ENCODE data around the gene HPD. TPM values are rescaled to one million over a fixed set of nuclear protein-coding genes. Genes with fewer than 3 reads are reported as not detected.

Gene HPD
- total and polyA plus RNA-seq, 4 donors: 0.17 to 0.72 (median 0.28) TPM

DNA sequence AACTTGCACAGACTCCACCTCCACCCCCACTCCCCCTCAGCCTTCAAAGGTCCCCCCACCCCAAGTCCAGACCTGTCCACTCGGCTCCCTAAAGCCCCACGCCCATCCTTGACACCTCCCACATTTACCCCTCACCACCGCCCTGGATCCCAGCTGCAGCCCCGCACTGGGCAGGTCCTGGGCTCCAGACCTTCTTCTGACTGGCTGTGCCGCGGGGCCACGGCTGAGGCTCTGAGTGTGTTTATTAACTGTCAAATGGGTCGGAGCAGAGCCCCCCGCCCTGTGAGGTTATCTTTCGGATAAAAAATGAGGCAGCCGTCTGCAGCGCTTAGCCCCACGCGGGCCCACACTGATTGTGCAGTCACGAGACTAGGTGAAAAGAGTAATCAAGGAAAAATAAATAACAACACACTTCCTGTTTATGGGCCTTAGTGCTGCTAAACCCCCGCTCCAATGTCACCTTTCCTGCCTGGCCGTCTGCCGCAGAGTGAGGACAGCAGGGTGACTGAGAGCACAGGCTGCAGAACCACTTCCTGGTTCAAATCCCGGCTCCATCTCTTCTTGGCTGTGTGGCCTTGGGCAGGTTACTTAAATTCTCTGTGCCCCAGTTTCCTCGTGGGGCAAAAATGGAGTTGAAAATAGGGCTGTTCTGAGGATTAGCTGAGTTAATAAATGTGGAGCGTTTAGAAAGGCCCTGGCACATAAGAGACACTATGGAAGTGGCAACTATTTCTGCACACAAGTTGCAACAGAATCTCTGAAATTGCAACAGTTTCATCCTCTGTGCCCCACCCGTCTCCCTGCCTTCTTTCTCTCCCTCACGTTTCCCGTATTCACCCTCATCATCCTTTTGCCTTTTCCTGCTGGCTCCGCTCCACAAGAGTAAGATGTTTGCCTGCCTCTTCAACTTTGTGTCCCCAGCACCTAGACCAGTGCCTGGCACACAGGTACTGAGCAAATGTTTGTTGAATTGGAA, 45.5 kb downstream of the HPD start:
- Histone ChIP-seq H3K4me1 (ENCODE audit: control insufficient read depth, insufficient read depth, low read length) (peaks cover 35% of the 10 kb centered on the region), H3K27me3 (ENCODE audit: control insufficient read depth, insufficient read depth, low read length) (no peaks in the 10 kb centered on the region), H3K36me3 (ENCODE audit: control insufficient read depth, insufficient read depth, low read length) (peaks cover 95% of the 10 kb centered on the region), H3K9me3 (ENCODE audit: control insufficient read depth, insufficient read depth, low read length) (no peaks in the 10 kb centered on the region), H3K4me3 (ENCODE audit: low read depth, low read length) (peak overlapping the region; percentile 56), H3K27ac (ENCODE audit: low read depth, low read length) (no peak overlapping the region)
- 59% methylated on average over 15 of the region's 25 CpGs for WGBS (ENCODE audit: insufficient coverage)
- no peak for DNase-seq (ENCODE audit: low read depth in 4 of 6, low spot score in 6 of 6)

DNA sequence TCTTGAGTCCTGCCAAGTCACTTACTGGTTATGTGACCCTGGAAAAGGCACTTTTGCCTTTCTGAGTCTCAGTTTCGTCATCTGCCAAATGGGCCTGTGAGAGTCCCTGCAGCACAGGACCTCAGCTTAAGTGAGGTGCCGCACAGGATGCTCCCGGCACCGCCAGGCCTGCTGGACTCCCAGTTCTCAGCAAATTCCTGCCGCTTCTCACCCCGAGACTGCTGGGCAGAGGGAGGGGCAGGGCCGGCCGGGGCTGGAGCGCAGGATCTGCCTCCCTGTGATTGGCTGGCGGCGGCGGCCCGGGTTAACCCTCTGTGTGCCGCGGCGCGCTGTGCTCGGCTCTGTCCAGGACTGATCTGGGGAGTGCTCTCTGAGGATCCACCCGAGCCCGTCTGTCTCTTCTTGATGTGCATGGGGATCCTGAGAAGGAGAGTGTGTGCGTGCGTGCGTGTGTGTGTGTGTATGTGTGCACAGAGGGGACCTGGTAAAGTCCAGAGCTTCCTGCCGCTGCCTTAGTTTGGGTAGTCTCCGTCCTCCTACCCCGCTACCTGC, 46.3 kb downstream of the HPD start:
- H3K4me1 ChIP-seq (ENCODE audit: control insufficient read depth, insufficient read depth, low read length): peaks cover 43% of the 10 kb centered on the region
- DNase-seq (ENCODE audit: low read depth in 4 of 6, low spot score in 6 of 6): peak in 3 of 6 donors; percentile 32 to 79 (median 75)
- peak overlapping the region; percentile 64 for H3K27ac ChIP-seq (ENCODE audit: low read depth, low read length)
- H3K36me3 ChIP-seq (ENCODE audit: control insufficient read depth, insufficient read depth, low read length): peaks cover 95% of the 10 kb centered on the region
- H3K27me3 ChIP-seq (ENCODE audit: control insufficient read depth, insufficient read depth, low read length): no peaks in the 10 kb centered on the region
- WGBS (ENCODE audit: insufficient coverage): 10% methylated on average over 23 of the region's 26 CpGs
- H3K4me3 ChIP-seq (ENCODE audit: low read depth, low read length): peak overlapping the region; percentile 56
- no peaks in the 10 kb centered on the region for H3K9me3 ChIP-seq (ENCODE audit: control insufficient read depth, insufficient read depth, low read length)

DNA sequence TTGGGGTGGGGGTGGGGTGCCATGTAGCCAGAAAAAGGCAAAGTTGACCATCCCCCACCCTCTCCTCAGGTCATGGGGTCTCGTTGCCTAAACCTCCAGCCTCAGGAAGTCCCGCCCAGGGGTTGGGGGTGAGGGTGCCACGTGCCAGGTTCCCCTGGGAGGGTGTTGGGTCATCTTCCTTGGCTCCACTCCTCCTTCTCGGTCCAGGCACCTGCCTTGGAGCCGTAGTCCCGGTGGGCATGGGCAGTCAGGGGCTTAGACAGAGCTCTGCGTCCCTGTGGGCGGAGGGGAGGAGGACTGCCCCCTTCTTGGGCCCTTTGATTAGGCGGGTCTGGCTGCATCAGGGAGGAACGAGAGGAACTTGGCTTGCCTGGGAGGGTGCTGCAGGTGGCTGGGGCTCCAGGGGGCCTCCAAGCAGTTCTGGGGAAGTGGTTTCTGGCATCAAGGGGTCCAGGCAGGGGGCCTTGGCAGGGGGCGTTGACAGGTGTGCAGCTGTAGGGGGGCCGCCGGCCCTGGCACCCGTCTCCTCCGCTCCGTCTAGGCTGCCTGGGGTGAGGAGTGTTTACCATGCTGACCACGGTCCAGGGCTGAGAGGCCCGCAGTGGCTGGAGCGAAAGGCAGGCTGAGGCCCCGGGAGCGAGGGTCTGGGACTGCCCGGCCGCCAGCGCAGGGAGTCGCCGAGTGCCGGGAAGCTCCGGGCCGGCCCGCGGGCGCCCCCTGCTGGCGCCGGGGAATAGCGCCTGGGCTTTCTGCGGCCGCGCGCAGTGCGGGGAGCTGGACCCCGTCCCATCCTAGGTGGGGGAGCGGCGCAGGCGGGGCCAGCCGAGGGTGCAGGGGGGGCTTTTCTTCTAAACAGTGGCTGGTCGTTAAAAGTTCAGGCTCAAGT, 47.0 kb downstream of the HPD start:
- Histone ChIP-seq H3K4me3 (ENCODE audit: low read depth, low read length) (peak overlapping the region; percentile 56), H3K9me3 (ENCODE audit: control insufficient read depth, insufficient read depth, low read length) (no peaks in the 10 kb centered on the region), H3K4me1 (ENCODE audit: control insufficient read depth, insufficient read depth, low read length) (peaks cover 49% of the 10 kb centered on the region), H3K36me3 (ENCODE audit: control insufficient read depth, insufficient read depth, low read length) (peaks cover 92% of the 10 kb centered on the region), H3K27me3 (ENCODE audit: control insufficient read depth, insufficient read depth, low read length) (no peaks in the 10 kb centered on the region), H3K27ac (ENCODE audit: low read depth, low read length) (peak overlapping the region; percentile 84)
- peak in 3 of 6 donors; percentile 60 to 87 (median 78) for DNase-seq (ENCODE audit: low read depth in 4 of 6, low spot score in 6 of 6)
- 2% methylated on average over 43 of the region's 46 CpGs for WGBS (ENCODE audit: insufficient coverage)

DNA sequence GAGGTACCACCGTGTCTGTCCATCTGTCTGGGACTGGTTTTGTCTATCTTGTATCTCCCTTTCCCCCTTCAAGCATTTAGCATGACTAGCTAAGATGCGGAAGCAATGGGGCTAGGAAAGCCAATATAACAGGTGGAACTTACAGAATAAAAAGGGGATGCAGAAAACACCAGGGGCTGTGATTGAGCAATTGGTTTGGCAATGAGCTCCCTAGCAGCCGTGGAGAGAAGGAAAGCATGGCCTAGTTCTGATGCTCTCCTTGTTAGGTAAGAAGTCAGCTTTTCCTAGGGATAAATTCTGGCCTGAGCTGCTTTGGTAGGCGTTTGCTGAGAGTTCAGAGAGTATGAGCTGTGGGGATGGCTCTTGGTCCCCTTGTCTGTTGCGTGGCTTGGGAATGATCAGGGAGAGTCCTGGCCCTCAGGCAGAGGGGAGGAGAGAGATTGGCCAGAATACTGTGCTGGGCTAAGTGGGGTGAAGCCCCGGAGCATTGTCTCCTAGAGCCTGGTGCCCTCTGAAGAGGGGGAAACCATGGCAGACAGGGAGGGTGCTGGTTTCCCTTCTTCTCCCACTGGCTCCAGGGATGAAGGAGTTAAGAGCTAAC, 47.7 kb downstream of the HPD start:
- no peaks in the 10 kb centered on the region for H3K27me3 ChIP-seq (ENCODE audit: control insufficient read depth, insufficient read depth, low read length)
- H3K36me3 ChIP-seq (ENCODE audit: control insufficient read depth, insufficient read depth, low read length): peaks cover 92% of the 10 kb centered on the region
- 67% methylated on average over 5 of the region's 6 CpGs for WGBS (ENCODE audit: insufficient coverage)
- no peak for DNase-seq (ENCODE audit: low read depth in 4 of 6, low spot score in 6 of 6)
- peak overlapping the region; percentile 56 for H3K4me3 ChIP-seq (ENCODE audit: low read depth, low read length)
- H3K4me1 ChIP-seq (ENCODE audit: control insufficient read depth, insufficient read depth, low read length): peaks cover 56% of the 10 kb centered on the region
- no peaks in the 10 kb centered on the region for H3K9me3 ChIP-seq (ENCODE audit: control insufficient read depth, insufficient read depth, low read length)
- H3K27ac ChIP-seq (ENCODE audit: low read depth, low read length): no peak overlapping the region

DNA sequence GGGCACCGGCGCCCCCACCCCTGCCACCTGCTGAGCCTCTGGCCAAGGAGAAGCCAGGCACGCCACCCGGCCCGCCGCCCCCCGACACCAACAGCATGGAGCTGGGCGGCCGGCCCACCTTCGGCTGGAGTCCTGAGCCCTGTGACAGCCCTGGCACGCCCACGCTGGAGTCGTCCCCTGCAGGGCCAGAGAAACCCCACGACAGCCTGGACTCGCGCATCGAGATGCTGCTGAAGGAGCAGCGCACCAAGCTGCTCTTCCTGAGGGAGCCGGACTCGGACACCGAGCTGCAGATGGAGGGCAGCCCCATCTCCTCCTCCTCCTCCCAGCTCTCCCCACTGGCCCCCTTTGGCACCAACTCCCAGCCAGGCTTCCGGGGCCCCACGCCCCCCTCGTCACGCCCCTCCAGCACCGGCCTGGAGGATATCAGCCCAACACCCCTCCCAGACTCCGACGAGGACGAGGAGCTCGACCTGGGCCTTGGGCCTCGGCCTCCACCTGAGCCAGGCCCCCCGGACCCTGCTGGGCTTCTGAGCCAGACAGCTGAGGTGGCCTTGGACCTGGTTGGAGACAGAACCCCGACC, 48.3 kb downstream of the HPD start:
- H3K4me1 ChIP-seq (ENCODE audit: control insufficient read depth, insufficient read depth, low read length): peaks cover 62% of the 10 kb centered on the region
- no peak overlapping the region for H3K27ac ChIP-seq (ENCODE audit: low read depth, low read length)
- WGBS (ENCODE audit: insufficient coverage): 66% methylated on average over 33 of the region's 33 CpGs
- no peak overlapping the region for H3K4me3 ChIP-seq (ENCODE audit: low read depth, low read length)
- no peaks in the 10 kb centered on the region for H3K27me3 ChIP-seq (ENCODE audit: control insufficient read depth, insufficient read depth, low read length)
- no peaks in the 10 kb centered on the region for H3K9me3 ChIP-seq (ENCODE audit: control insufficient read depth, insufficient read depth, low read length)
- no peak for DNase-seq (ENCODE audit: low read depth in 4 of 6, low spot score in 6 of 6)
- H3K36me3 ChIP-seq (ENCODE audit: control insufficient read depth, insufficient read depth, low read length): peaks cover 89% of the 10 kb centered on the region

DNA sequence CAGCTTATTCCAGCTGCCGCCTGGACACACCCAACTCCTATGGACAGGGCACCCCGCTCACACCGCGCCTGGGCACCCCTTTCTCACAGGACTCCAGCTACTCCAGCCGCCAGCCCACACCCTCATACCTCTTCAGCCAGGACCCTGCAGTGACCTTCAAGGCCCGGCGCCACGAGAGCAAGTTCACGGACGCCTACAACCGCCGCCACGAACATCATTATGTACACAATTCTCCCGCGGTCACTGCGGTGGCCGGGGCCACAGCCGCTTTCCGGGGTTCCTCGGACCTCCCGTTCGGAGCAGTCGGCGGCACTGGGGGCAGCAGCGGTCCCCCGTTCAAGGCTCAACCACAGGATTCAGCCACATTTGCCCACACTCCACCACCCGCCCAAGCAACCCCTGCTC, 48.9 kb downstream of the HPD start:
- no peak for DNase-seq (ENCODE audit: low read depth in 4 of 6, low spot score in 6 of 6)
- peaks cover 83% of the 10 kb centered on the region for H3K36me3 ChIP-seq (ENCODE audit: control insufficient read depth, insufficient read depth, low read length)
- no peak overlapping the region for H3K4me3 ChIP-seq (ENCODE audit: low read depth, low read length)
- WGBS (ENCODE audit: insufficient coverage): 91% methylated on average over 26 of the region's 27 CpGs
- H3K9me3 ChIP-seq (ENCODE audit: control insufficient read depth, insufficient read depth, low read length): no peaks in the 10 kb centered on the region
- no peak overlapping the region for H3K27ac ChIP-seq (ENCODE audit: low read depth, low read length)
- peaks cover 66% of the 10 kb centered on the region for H3K4me1 ChIP-seq (ENCODE audit: control insufficient read depth, insufficient read depth, low read length)
- H3K27me3 ChIP-seq (ENCODE audit: control insufficient read depth, insufficient read depth, low read length): no peaks in the 10 kb centered on the region

DNA sequence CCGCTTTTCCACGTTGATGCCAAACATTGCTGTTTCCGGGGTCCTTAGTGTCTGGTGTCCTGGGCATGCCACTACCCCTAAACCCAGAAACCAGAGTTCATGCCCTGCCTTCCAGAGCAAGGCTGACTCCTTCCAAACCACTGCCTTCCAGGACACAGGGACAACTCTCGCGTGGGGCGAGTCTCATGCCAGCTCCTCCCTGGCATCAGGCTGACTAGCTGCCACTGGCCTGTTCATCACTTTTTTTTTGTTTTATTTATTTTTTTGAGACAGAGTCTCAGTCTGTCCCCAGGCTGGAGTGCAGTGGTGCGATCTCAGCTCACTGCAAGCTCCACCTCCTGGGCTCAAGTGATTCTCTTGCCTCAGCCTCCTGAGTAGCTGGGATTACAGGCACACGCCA, 50.0 kb downstream of the HPD start:
- Histone ChIP-seq H3K36me3 (ENCODE audit: control insufficient read depth, insufficient read depth, low read length) (peaks cover 73% of the 10 kb centered on the region), H3K4me1 (ENCODE audit: control insufficient read depth, insufficient read depth, low read length) (peaks cover 66% of the 10 kb centered on the region), H3K9me3 (ENCODE audit: control insufficient read depth, insufficient read depth, low read length) (no peaks in the 10 kb centered on the region), H3K27me3 (ENCODE audit: control insufficient read depth, insufficient read depth, low read length) (no peaks in the 10 kb centered on the region), H3K4me3 (ENCODE audit: low read depth, low read length) (no peak overlapping the region), H3K27ac (ENCODE audit: low read depth, low read length) (no peak overlapping the region)
- WGBS (ENCODE audit: insufficient coverage): 94% methylated on average over 4 of the region's 8 CpGs
- no peak for DNase-seq (ENCODE audit: low read depth in 4 of 6, low spot score in 6 of 6)

DNA sequence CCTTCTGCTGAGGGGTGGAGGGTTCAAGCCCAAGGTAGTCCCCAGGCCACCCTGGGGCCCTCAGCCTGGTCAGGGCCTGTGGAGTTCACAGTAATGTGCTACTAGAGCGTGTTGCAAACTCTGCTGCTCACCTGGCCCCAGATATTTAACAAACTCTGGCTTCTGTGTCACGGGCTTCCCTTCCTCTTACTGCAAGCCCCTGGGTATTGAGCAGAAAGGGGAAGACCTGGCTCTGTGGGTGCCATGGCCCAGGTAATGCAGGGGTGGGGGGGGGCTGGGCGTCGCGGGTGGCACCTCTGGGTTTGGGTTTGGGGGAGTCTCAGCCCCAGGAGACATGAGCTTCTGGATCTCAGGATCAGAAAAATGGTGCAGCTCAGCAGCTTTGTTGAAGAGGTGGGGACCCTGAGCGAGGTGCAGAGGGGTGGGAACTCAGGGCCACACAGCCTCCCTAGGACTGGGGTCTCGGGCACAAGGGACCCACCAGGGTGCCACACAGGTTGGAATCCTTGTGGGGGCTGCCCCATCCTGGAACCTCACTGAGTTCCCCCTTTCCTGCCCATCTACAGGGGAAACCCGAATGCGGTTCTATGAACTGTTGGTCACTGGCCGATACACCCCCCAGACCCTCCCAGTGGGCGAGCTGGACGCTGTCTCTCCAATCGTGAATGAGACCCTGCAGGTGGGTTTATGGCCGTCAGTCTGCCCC, 50.9 kb downstream of the HPD start:
- no peaks in the 10 kb centered on the region for H3K27me3 ChIP-seq (ENCODE audit: control insufficient read depth, insufficient read depth, low read length)
- H3K27ac ChIP-seq (ENCODE audit: low read depth, low read length): no peak overlapping the region
- peaks cover 60% of the 10 kb centered on the region for H3K4me1 ChIP-seq (ENCODE audit: control insufficient read depth, insufficient read depth, low read length)
- peaks cover 64% of the 10 kb centered on the region for H3K36me3 ChIP-seq (ENCODE audit: control insufficient read depth, insufficient read depth, low read length)
- 79% methylated on average over 12 of the region's 14 CpGs for WGBS (ENCODE audit: insufficient coverage)
- no peak for DNase-seq (ENCODE audit: low read depth in 4 of 6, low spot score in 6 of 6)
- no peak overlapping the region for H3K4me3 ChIP-seq (ENCODE audit: low read depth, low read length)
- no peaks in the 10 kb centered on the region for H3K9me3 ChIP-seq (ENCODE audit: control insufficient read depth, insufficient read depth, low read length)
